Mesenchymal stem cell (in vitro differentiated cells and primary cell): ENCODE measurements around the gene SUN1.

Experiments
- DNase-seq: peaks from one replicate; pipeline ENCODE4 v3.0.0-alpha.2; 2013
- H2AFZ ChIP-seq: one replicate; pipeline ENCODE4 v1.6.1; 2013; ENCODE audit warnings: low read depth, mild to moderate bottlenecking, control low read depth, inconsistent platforms, low read length, moderate library complexity
- H2AK5ac ChIP-seq: 2 replicates; pipeline ENCODE4 v1.6.1; 2013; ENCODE audit warnings: low read length, moderate library complexity, mild to moderate bottlenecking, inconsistent platforms; ENCODE audit not compliant: severe bottlenecking
- H2BK120ac ChIP-seq: one replicate; pipeline ENCODE4 v1.6.1; 2013; ENCODE audit warnings: low read depth, mild to moderate bottlenecking, inconsistent platforms, low read length, moderate library complexity
- H2BK12ac ChIP-seq, 2 experiments: one replicate each; pipeline ENCODE4 v1.6.1; 2013; ENCODE audit warnings: inconsistent platforms in 2 of 2, low read length in 2 of 2, mild to moderate bottlenecking in 2 of 2, moderate library complexity in 2 of 2, control low read depth in 1 of 2
- H2BK15ac ChIP-seq: one replicate; pipeline ENCODE4 v1.6.1; 2013; ENCODE audit warnings: mild to moderate bottlenecking, low read depth, inconsistent platforms; ENCODE audit not compliant: poor library complexity, severe bottlenecking
- H2BK5ac ChIP-seq: 2 replicates; pipeline ENCODE4 v1.6.1; 2013; ENCODE audit warnings: low read depth, mild to moderate bottlenecking, low read length, control low read depth, inconsistent platforms; ENCODE audit not compliant: poor library complexity, severe bottlenecking
- H3K14ac ChIP-seq, 2 experiments: one replicate each; pipeline ENCODE4 v1.6.1; 2013; ENCODE audit warnings: inconsistent platforms in 2 of 2, low read length in 2 of 2, control low read depth in 1 of 2, mild to moderate bottlenecking in 1 of 2, moderate library complexity in 1 of 2
- H3K18ac ChIP-seq, 2 experiments: one replicate each; pipeline ENCODE4 v1.6.1; 2013; ENCODE audit warnings: inconsistent platforms in 2 of 2, low read length in 2 of 2, control low read depth in 1 of 2, low read depth in 1 of 2, mild to moderate bottlenecking in 1 of 2
- H3K23ac ChIP-seq, 2 experiments: one replicate each; pipeline ENCODE4 v1.6.1; 2013; ENCODE audit warnings: inconsistent platforms in 2 of 2, low read length in 2 of 2, mild to moderate bottlenecking in 2 of 2, moderate library complexity in 2 of 2, control low read depth in 1 of 2
- H3K27ac ChIP-seq: 2 replicates; pipeline ENCODE4 v1.5.1; 2013; ENCODE audit warnings: mild to moderate bottlenecking, moderate library complexity, low read length, control low read depth, inconsistent platforms; ENCODE audit not compliant: poor library complexity, severe bottlenecking
- H3K27me3 ChIP-seq, 2 experiments: 2 replicates each; pipeline versions ENCODE4 v1.6.1 to v1.7.0; 2013; ENCODE audit warnings: low read length in 2 of 2, mild to moderate bottlenecking in 2 of 2, moderate library complexity in 2 of 2, control low read depth in 1 of 2, inconsistent platforms in 1 of 2; ENCODE audit not compliant: control insufficient read depth in 1 of 2, insufficient read depth in 1 of 2
- H3K36me3 ChIP-seq, 2 experiments: 2 replicates each; pipeline versions ENCODE4 v1.6.1 to v1.7.0; 2013; ENCODE audit warnings: low read length in 2 of 2, control low read depth in 1 of 2, inconsistent platforms in 1 of 2, low read depth in 1 of 2, mild to moderate bottlenecking in 1 of 2; ENCODE audit not compliant: insufficient read depth in 2 of 2, control insufficient read depth in 1 of 2
- H3K4ac ChIP-seq, 2 experiments: one replicate each; pipeline ENCODE4 v1.6.1; 2013; ENCODE audit warnings: inconsistent platforms in 2 of 2, low read length in 2 of 2, mild to moderate bottlenecking in 2 of 2, moderate library complexity in 2 of 2, control low read depth in 1 of 2, low read depth in 1 of 2
- H3K4me1 ChIP-seq: 2 replicates; pipeline ENCODE4 v1.6.1; 2013; ENCODE audit warnings: low read depth, low read length, control low read depth; ENCODE audit not compliant: control insufficient read depth, insufficient read depth
- H3K4me2 ChIP-seq: 2 replicates; pipeline ENCODE4 v1.6.1; 2013; ENCODE audit warnings: low read length, mild to moderate bottlenecking, inconsistent platforms; ENCODE audit not compliant: poor library complexity, severe bottlenecking
- H3K4me3 ChIP-seq, 2 experiments: 2 replicates each; pipeline versions ENCODE4 v1.5.1 to v1.7.0; 2013; ENCODE audit warnings: low read length in 2 of 2, mild to moderate bottlenecking in 2 of 2, control low read depth in 1 of 2, low read depth in 1 of 2; ENCODE audit not compliant: insufficient read depth in 1 of 2
- H3K79me1 ChIP-seq: replicated peaks from 2 replicates; pipeline ENCODE4 v1.6.1; 2013; ENCODE audit warnings: mild to moderate bottlenecking, control low read depth, low read length, inconsistent platforms; ENCODE audit not compliant: poor library complexity, severe bottlenecking
- H3K9ac ChIP-seq: 2 replicates; pipeline ENCODE4 v1.7.0; 2013; ENCODE audit warnings: mild to moderate bottlenecking, low read length, moderate library complexity
- H3K9me3 ChIP-seq: 2 replicates; pipeline ENCODE4 v1.7.0; 2013; ENCODE audit warnings: mild to moderate bottlenecking, low read length; ENCODE audit not compliant: control insufficient read depth
- H4K8ac ChIP-seq: one replicate; pipeline ENCODE4 v1.6.1; 2013; ENCODE audit warnings: inconsistent platforms, mild to moderate bottlenecking, low read length, moderate library complexity
- H4K91ac ChIP-seq: one replicate; pipeline ENCODE4 v1.6.1; 2013; ENCODE audit warnings: mild to moderate bottlenecking, low read length, inconsistent platforms
- WGBS: methylation state at CpG from one replicate; pipeline ENCODE4 v1.1.7; 2013; ENCODE audit warnings: mixed read lengths; 5-methylcytosine and 5-hydroxymethylcytosine counted together

SUN1 gene

DNA sequence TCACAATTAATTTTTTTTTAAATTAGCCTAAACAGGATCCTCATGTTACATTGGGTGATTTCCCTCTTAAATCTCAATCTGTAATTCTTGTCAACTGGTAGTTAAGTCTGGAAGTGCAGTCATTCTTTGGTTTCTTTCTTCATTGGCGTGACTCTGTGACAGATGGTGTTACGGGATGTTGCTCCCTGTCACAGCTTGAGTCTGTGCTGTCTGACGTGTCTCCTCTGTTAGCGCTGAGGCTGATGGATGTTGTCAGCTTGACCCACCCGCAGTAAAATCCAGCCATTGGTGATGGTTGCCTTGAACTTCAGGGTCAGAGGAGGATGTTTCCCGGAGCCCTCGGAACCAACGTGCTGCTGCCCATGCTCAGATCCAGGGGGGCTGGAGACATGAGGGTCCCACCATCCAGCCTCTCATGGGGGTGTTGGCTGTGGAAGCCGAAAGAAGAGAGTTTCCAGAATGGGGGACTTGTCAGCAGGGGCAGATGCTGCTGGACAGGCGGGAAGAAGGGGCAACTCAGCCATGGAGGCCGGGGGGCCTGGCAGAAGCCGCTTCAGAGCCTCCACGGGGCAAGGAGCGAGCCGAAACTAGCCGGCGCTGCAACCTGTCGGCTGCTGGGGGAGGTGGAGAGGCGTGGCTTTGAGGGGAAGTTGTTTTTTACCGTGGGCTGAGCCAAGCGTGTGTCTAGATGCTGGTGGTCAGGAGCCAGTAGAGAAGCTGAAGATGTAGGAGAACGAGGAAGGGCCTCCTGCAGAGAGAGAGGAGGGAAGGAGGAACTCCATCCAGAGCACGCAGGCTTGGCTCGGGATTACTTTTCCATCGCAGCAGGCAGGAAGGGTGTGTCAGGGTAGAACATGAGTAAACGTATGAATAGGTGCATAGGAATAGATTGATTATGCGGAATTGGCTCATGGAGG lies 3.5 kb downstream of the SUN1 start:
- Histone ChIP-seq H3K9ac (peak overlapping the region; percentile 62), H2AFZ (no peak overlapping the region)
- 84% methylated on average over 27 of the region's 27 CpGs for whole genome bisulfite sequencing

DNA sequence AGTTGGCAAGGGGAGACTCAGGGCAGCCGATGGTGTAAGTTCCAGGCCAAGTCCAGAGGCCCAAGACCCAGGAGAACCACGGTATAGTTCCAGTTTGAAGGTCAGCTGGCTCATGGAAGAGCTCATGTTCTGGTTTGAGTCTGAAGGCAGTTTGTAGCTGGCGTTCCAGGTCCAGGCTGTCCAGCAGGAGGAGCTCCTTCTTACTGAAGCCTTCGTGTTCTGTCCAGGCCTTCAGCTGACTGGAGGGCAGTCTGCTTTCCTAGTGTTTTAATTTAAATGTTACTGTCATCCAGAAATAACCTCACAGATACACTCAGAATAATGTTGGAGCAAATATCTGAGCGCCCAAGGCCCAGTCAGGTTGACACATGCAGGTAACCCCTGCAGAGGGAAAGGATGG lies 4.2 kb downstream of the SUN1 start:
- Histone ChIP-seq H2BK5ac (no peak overlapping the region), H2BK15ac (no peak overlapping the region), H2BK12ac (no peak overlapping the region), H3K4me3 (no peak overlapping the region), H3K4ac (no peak overlapping the region), H3K23ac (no peak overlapping the region), H3K4me2 (no peak overlapping the region), H3K27me3 (no peaks in the 10 kb centered on the region), H3K9me3 (no peaks in the 10 kb centered on the region), H2AFZ (no peak overlapping the region), H3K36me3 (peaks cover 37 to 47% of the 10 kb centered on the region in 2 experiments), H2AK5ac (no peak overlapping the region), H4K91ac (no peak overlapping the region), H3K27ac (no peak overlapping the region), H4K8ac (no peak overlapping the region), H3K9ac (peak overlapping the region; percentile 62), H3K79me1 (peaks cover 37% of the 10 kb centered on the region), H3K4me1 (peaks cover 26% of the 10 kb centered on the region), H3K14ac (no peak overlapping the region), H2BK120ac (no peak overlapping the region), H3K18ac (no peak overlapping the region)
- DNase-seq, result peak; percentile 65
- 69% methylated on average over 5 of the region's 5 CpGs for WGBS

More for the DNA sequence above, 3.5 kb downstream of the SUN1 start:
- Histone ChIP-seq H2BK15ac (no peak overlapping the region), H3K14ac (no peak overlapping the region), H3K79me1 (peaks cover 39% of the 10 kb centered on the region), H3K4ac (no peak overlapping the region), H2BK12ac (peak overlapping the region in 1 of 2 experiments; percentile 21), H3K36me3 (peaks cover 36 to 47% of the 10 kb centered on the region in 2 experiments), H3K4me2 (no peak overlapping the region), H4K8ac (peak overlapping the region; percentile 55), H3K27me3 (no peaks in the 10 kb centered on the region), H2BK120ac (no peak overlapping the region), H3K4me1 (peaks cover 27% of the 10 kb centered on the region), H3K18ac (no peak overlapping the region), H3K9me3 (no peaks in the 10 kb centered on the region), H3K23ac (no peak overlapping the region), H2BK5ac (no peak overlapping the region), H2AK5ac (no peak overlapping the region), H4K91ac (peak overlapping the region; percentile 47), H3K27ac (no peak overlapping the region), H3K4me3 (no peak overlapping the region)
- DNase-seq, result peak; percentile 11

DNA sequence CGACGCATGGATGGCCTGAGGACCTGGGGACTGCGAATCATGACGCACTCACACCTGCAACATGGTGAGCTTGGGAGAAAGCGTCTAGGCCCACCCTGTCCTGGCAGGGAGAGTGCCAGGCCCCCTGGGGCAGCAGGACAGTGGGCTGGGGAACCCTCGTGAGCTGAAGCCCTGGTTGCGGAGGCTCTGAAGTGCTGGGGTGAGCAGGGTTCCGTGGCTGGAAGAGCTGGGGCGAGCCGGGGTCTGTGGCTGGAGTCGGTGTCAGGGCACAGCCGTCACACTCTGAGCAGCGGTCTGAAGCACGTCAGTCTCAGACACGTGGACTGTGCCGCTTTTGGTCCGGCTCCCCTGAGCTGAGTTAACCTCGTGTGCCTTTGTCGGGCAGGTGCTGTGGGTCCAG lies 4.7 kb downstream of the SUN1 start:
- Histone ChIP-seq H3K9ac (peak overlapping the region; percentile 62), H3K4me2 (no peak overlapping the region), H2BK5ac (no peak overlapping the region), H3K36me3 (peaks cover 43 to 50% of the 10 kb centered on the region in 2 experiments), H3K4me3 (no peak overlapping the region), H3K27ac (no peak overlapping the region), H3K18ac (no peak overlapping the region), H3K79me1 (peaks cover 39% of the 10 kb centered on the region), H3K23ac (no peak overlapping the region), H3K4me1 (peaks cover 26% of the 10 kb centered on the region), H4K91ac (no peak overlapping the region), H2AFZ (no peak overlapping the region), H2AK5ac (no peak overlapping the region), H2BK15ac (no peak overlapping the region), H2BK120ac (no peak overlapping the region), H4K8ac (no peak overlapping the region), H3K4ac (no peak overlapping the region), H2BK12ac (peak overlapping the region in 1 of 2 experiments; percentile 11), H3K9me3 (no peaks in the 10 kb centered on the region), H3K14ac (no peak overlapping the region), H3K27me3 (no peaks in the 10 kb centered on the region)
- DNase-seq, result no peak
- 97% methylated on average over 17 of the region's 19 CpGs for WGBS

DNA sequence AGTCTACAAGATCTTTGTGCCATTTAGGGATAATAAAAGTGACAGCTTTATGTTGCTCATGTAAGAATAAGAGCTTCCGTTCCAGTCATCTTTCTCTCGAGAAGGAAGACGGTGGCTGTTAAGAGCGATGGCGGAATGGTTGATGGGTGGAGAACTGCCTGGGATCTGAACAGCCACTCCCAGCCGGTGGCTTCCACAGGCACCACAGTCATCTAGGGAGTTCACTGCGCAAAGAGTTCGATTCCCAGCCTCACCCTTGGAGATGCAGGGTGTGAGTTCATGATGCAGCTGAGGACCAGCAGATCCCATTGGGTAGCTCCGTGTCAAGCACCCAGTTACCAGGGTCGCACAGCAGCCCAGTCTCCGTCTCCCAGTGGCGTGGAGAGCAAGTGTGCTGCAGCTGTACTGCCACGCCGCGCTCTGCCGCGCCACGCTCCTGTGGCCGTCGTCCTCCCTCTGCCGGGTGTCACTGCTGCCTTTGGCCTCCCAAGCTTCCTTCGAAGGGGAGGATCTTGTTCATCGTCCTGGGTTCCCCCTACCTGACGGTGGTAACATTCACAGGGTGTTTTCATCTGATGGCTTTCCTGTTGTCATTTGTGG lies 7.8 kb downstream of the SUN1 start:
- WGBS, result 92% methylated on average over 24 of the region's 24 CpGs
- no peak for DNase-seq
- Histone ChIP-seq H3K79me1 (peaks cover 53% of the 10 kb centered on the region), H3K18ac (no peak overlapping the region), H2BK15ac (no peak overlapping the region), H3K4me1 (peaks cover 13% of the 10 kb centered on the region), H4K91ac (no peak overlapping the region), H3K23ac (no peak overlapping the region), H4K8ac (no peak overlapping the region), H3K9ac (no peak overlapping the region), H2BK5ac (no peak overlapping the region), H3K27me3 (no peaks in the 10 kb centered on the region), H3K9me3 (no peaks in the 10 kb centered on the region), H3K4ac (no peak overlapping the region), H3K27ac (no peak overlapping the region), H3K36me3 (peaks cover 65 to 72% of the 10 kb centered on the region in 2 experiments), H3K4me3 (peak overlapping the region in 1 of 2 experiments; percentile 19), H3K14ac (no peak overlapping the region), H3K4me2 (no peak overlapping the region), H2BK12ac (no peak overlapping the region), H2AK5ac (no peak overlapping the region), H2BK120ac (no peak overlapping the region), H2AFZ (no peak overlapping the region)
